Measurements from ENCODE around the gene COX19. TPM values are rescaled to one million over a fixed set of nuclear protein-coding genes. Genes with fewer than 3 reads are reported as not detected.

Gene COX19
- total and polyA plus RNA-seq, 2 donors (not counting 1 experiment from before 2014, with no cell fraction given) = 4.3 to 11.7 TPM

DNA sequence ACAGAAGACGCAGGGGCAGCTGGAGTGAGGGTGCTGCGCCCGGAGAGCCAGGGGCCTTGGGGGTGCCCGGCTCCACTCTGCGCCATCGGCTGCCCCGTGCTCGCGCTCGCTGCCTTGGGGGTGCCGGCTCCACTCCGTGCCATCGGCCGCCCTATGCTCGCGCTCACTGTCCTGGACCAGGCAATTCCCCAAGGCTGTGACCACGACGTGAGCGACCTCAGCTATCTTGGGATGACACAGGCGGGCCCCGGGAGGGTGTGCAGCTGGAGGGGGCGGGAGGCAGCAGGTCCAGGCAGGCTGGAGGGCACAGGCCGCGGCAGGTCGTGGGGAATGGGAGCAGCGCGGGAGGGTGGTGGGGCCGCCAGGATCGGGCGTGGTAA, 37.4 kb upstream of the COX19 start:
- Histone ChIP-seq H3K4me1 (ENCODE audit: control insufficient read depth, extremely low read depth, insufficient read depth, low read length) (no peaks in the 10 kb centered on the region), H3K79me2 (ENCODE audit: control insufficient read depth, insufficient read depth, low read length) (no peaks in the 10 kb centered on the region), H3K27me3 (ENCODE audit: control insufficient read depth, insufficient read depth, low read length) (no peaks in the 10 kb centered on the region), H4K20me1 (ENCODE audit: control insufficient read depth, extremely low read depth, insufficient read depth, low read length) (no peaks in the 10 kb centered on the region), H3K9me3 (ENCODE audit: control insufficient read depth, insufficient read depth, low read depth, low read length) (no peaks in the 10 kb centered on the region), H3K4me3 (replicated peaks in 1 of 4; ENCODE audit: control extremely low read depth in 1 of 4, insufficient read depth in 1 of 4, low read depth in 3 of 4, low read length in 4 of 4) (no peak overlapping the region), H3K9ac (ENCODE audit: insufficient read depth, low read length) (no peak overlapping the region), H2AFZ (ENCODE audit: low read length) (no peak overlapping the region), H3K36me3 (ENCODE audit: control insufficient read depth, insufficient read depth, low read length) (peaks cover 5% of the 10 kb centered on the region), H3K27ac (ENCODE audit: insufficient read depth, low read length) (no peak overlapping the region), H3K4me2 (ENCODE audit: extremely low read depth, insufficient read depth, low read length) (no peak overlapping the region)
- no peak for DNase-seq (ENCODE audit: low read depth in 2 of 2)
- TF ChIP-seq, protein P1, sequence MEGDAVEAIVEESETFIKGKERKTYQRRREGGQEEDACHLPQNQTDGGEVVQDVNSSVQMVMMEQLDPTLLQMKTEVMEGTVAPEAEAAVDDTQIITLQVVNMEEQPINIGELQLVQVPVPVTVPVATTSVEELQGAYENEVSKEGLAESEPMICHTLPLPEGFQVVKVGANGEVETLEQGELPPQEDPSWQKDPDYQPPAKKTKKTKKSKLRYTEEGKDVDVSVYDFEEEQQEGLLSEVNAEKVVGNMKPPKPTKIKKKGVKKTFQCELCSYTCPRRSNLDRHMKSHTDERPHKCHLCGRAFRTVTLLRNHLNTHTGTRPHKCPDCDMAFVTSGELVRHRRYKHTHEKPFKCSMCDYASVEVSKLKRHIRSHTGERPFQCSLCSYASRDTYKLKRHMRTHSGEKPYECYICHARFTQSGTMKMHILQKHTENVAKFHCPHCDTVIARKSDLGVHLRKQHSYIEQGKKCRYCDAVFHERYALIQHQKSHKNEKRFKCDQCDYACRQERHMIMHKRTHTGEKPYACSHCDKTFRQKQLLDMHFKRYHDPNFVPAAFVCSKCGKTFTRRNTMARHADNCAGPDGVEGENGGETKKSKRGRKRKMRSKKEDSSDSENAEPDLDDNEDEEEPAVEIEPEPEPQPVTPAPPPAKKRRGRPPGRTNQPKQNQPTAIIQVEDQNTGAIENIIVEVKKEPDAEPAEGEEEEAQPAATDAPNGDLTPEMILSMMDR (conservative IDR thresholded peaks at IDR 0.05 in 1 of 2, IDR thresholded peaks at IDR 0.05 in 1 of 2; ENCODE audit: low read depth in 1 of 2, low read length in 2 of 2) = no peak
- TF ChIP-seq EZH2 (IDR thresholded peaks at IDR 0.05; ENCODE audit: low read length, missing control alignments) = no peak

DNA sequence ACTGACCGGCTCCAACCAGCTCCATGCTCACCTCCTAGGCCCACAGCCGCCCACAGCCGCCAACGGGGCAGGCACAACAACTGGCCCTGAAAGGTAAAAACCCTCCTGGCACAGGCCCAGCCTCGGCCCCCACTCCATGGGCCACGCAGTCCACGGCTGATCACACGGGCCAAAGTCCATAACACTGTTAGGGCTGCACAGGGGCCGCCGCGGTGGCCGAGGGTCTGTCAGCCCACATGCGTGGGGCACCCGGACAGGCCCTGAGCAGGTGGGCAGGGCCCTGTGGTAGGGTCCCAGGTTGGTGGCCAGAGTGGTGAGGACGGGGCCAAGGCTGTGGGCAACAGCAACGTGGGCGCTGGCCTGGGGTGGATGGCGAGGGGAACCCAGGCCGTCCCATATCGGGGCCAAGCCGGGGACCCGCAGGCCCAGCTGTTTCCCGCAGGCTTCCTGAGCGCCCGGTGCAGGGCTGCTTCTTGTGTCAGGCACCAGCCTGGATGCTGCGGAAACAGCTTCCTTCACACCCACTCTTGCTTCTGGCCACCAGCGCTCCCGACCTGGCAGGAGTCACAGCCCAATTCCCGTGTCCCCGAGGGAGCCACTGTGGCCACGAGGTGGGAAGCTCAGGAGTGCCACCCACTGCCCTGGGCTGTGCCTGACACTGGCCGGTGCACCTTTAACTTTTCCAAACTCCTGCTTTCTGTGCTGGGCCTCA, 36.8 kb upstream of the COX19 start:
- Histone ChIP-seq H3K4me2 (ENCODE audit: extremely low read depth, insufficient read depth, low read length) (no peak overlapping the region), H3K27me3 (ENCODE audit: control insufficient read depth, insufficient read depth, low read length) (no peaks in the 10 kb centered on the region), H3K9me3 (ENCODE audit: control insufficient read depth, insufficient read depth, low read depth, low read length) (no peaks in the 10 kb centered on the region), H3K79me2 (ENCODE audit: control insufficient read depth, insufficient read depth, low read length) (no peaks in the 10 kb centered on the region), H3K36me3 (ENCODE audit: control insufficient read depth, insufficient read depth, low read length) (peaks cover 5% of the 10 kb centered on the region), H4K20me1 (ENCODE audit: control insufficient read depth, extremely low read depth, insufficient read depth, low read length) (no peaks in the 10 kb centered on the region), H2AFZ (ENCODE audit: low read length) (no peak overlapping the region), H3K9ac (ENCODE audit: insufficient read depth, low read length) (no peak overlapping the region), H3K4me3 (replicated peaks in 1 of 4; ENCODE audit: control extremely low read depth in 1 of 4, insufficient read depth in 1 of 4, low read depth in 3 of 4, low read length in 4 of 4) (no peak overlapping the region), H3K27ac (ENCODE audit: insufficient read depth, low read length) (no peak overlapping the region), H3K4me1 (ENCODE audit: control insufficient read depth, extremely low read depth, insufficient read depth, low read length) (no peaks in the 10 kb centered on the region)
- DNase-seq (ENCODE audit: low read depth in 2 of 2) = no peak
- no peak for TF ChIP-seq EZH2 (IDR thresholded peaks at IDR 0.05; ENCODE audit: low read length, missing control alignments)
- TF ChIP-seq, protein P1 (conservative IDR thresholded peaks at IDR 0.05 in 1 of 2, IDR thresholded peaks at IDR 0.05 in 1 of 2; ENCODE audit: low read depth in 1 of 2, low read length in 2 of 2) = no peak

DNA sequence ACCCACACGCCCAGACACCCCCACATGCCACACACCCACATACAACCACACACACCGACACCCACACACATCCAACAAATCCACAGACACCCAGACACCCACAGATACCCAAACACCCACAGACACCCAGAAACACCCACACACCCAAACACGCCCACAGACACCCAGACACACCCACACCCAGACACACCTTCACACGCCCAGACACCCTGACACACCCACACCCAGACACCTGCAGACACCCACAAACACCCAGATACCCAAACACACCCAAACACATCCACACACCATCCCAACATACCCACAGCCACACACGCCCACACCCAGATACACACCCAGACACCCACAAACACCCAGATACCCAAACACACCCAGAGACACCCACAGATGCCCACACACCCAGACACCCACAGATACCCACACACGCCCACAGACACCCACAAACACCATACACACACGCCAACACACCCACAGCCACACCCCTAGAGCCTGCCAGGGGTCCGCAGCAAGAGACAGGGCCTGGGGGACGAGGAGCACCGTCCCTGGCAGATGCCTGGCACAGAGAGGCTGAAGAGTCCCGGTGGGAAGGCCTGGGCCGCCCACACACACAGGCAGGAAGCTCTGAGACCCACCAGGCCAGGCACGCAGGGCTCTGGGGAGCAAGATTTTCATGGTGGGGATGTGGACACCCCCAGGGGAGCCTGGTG, 36.1 kb upstream of the COX19 start:
- H3K4me3 ChIP-seq (replicated peaks in 1 of 4; ENCODE audit: control extremely low read depth in 1 of 4, insufficient read depth in 1 of 4, low read depth in 3 of 4, low read length in 4 of 4) = no peak overlapping the region
- no peaks in the 10 kb centered on the region for H3K79me2 ChIP-seq (ENCODE audit: control insufficient read depth, insufficient read depth, low read length)
- H3K27ac ChIP-seq (ENCODE audit: insufficient read depth, low read length) = no peak overlapping the region
- no peak for TF ChIP-seq EZH2 (IDR thresholded peaks at IDR 0.05; ENCODE audit: low read length, missing control alignments)
- TF ChIP-seq, protein P1 (conservative IDR thresholded peaks at IDR 0.05 in 1 of 2, IDR thresholded peaks at IDR 0.05 in 1 of 2; ENCODE audit: low read depth in 1 of 2, low read length in 2 of 2) = no peak
- no peak overlapping the region for H2AFZ ChIP-seq (ENCODE audit: low read length)
- H3K4me1 ChIP-seq (ENCODE audit: control insufficient read depth, extremely low read depth, insufficient read depth, low read length) = no peaks in the 10 kb centered on the region
- no peaks in the 10 kb centered on the region for H3K27me3 ChIP-seq (ENCODE audit: control insufficient read depth, insufficient read depth, low read length)
- H3K9me3 ChIP-seq (ENCODE audit: control insufficient read depth, insufficient read depth, low read depth, low read length) = no peaks in the 10 kb centered on the region
- no peak overlapping the region for H3K9ac ChIP-seq (ENCODE audit: insufficient read depth, low read length)
- DNase-seq (ENCODE audit: low read depth in 2 of 2) = no peak
- H3K36me3 ChIP-seq (ENCODE audit: control insufficient read depth, insufficient read depth, low read length) = peaks cover 5% of the 10 kb centered on the region
- H3K4me2 ChIP-seq (ENCODE audit: extremely low read depth, insufficient read depth, low read length) = no peak overlapping the region
- H4K20me1 ChIP-seq (ENCODE audit: control insufficient read depth, extremely low read depth, insufficient read depth, low read length) = no peaks in the 10 kb centered on the region

Data from fibroblast of lung (primary cell).